Esophagus muscularis mucosa (tissue), 4 donors: ENCODE measurements around the gene KIRREL3.

Experiments
- CTCF ChIP-seq, 3 experiments: fragments of 200-600 bp in 2 of 3; fragments of 450-650 bp in 1 of 3; sonication (generic) in 2 of 3; IDR thresholded peaks; one replicate each; pipeline ENCODE4 v1.5.1; 2017 to 2019; ENCODE audit warnings: antibody characterized with exemption in 3 of 3, mild to moderate bottlenecking in 2 of 3, moderate library complexity in 1 of 3
- EP300 ChIP-seq: sonication (generic); formaldehyde crosslinking; IDR thresholded peaks from one replicate; pipeline ENCODE4 v1.6.1; 2017; ENCODE audit warnings: antibody characterized with exemption
- POLR2A ChIP-seq: fragments of 450-650 bp; IDR thresholded peaks from one replicate; pipeline ENCODE4 v1.6.1; 2017; ENCODE audit warnings: antibody characterized with exemption, moderate library complexity, mild to moderate bottlenecking, low read depth

GRCh38 chr11:126430581-126431335 is 569.8 kb downstream of the KIRREL3 start:
- no peak for TF ChIP-seq POLR2A
- no peak for TF ChIP-seq CTCF (IDR thresholded peaks at IDR 0.05)
- TF ChIP-seq EP300, result no peak
